A673 (cell line): ENCODE data around the gene HM13. TPM values are rescaled to one million over a fixed set of nuclear protein-coding genes. Genes with fewer than 3 reads are reported as not detected.

ENCODE experiments used
- BruUV-seq: library from RNA; stranded (reverse); fragments of 400-500 nt; replicated peaks from 2 replicates; lab custom pipeline; 2021; lab: Mats Ljungman, UMichigan
- CTCF ChIA-PET: fragments of 300-600 bp; sonication (Branson Sonifier 250); formaldehyde crosslinking; loops from one replicate; lab custom pipeline; 2022; ENCODE audit warnings: antibody characterized with exemption; lab: Charles Lee
- POLR2A ChIA-PET: fragments of 300-600 bp; sonication (Branson Sonifier 250); formaldehyde crosslinking; loops from one replicate; lab custom pipeline; 2022; ENCODE audit warnings: antibody characterized with exemption; ENCODE audit not compliant: low non-redundant PET; lab: Charles Lee
- DNase-seq: peaks from one replicate; pipeline ENCODE4 v3.0.0-alpha.2; 2015; ENCODE audit warnings: low spot score
- H3K27ac ChIP-seq: fragments of 200-600 bp; sonication (generic); 2 replicates; pipeline ENCODE4 v1.5.1; 2016; ENCODE audit warnings: mixed run types, low read depth, mild to moderate bottlenecking, mixed read lengths, antibody characterized with exemption, low read length; ENCODE audit not compliant: poor library complexity, severe bottlenecking
- H3K27me3 ChIP-seq: fragments of 200-600 bp; sonication (generic); replicated peaks from 2 replicates; pipeline ENCODE4 v1.6.1; 2017; ENCODE audit warnings: mixed run types, low read depth, mild to moderate bottlenecking, mixed read lengths, antibody characterized with exemption, low read length; ENCODE audit not compliant: insufficient read depth, poor library complexity
- H3K36me3 ChIP-seq: fragments of 200-600 bp; sonication (generic); 2 replicates; pipeline ENCODE4 v1.6.1; 2016; ENCODE audit warnings: mixed run types, mild to moderate bottlenecking, mixed read lengths, antibody characterized with exemption, low read length; ENCODE audit not compliant: insufficient read depth, poor library complexity, severe bottlenecking
- H3K4me1 ChIP-seq: fragments of 200-600 bp; sonication (generic); 2 replicates; pipeline ENCODE4 v1.6.1; 2017; ENCODE audit warnings: mixed run types, mild to moderate bottlenecking, mixed read lengths, antibody characterized with exemption, low read length; ENCODE audit not compliant: insufficient read depth, poor library complexity, severe bottlenecking
- H3K4me3 ChIP-seq: fragments of 200-600 bp; sonication (generic); 2 replicates; pipeline ENCODE4 v1.5.1; 2016; ENCODE audit warnings: low read depth, mixed run types, mild to moderate bottlenecking, mixed read lengths, low read length; ENCODE audit not compliant: poor library complexity, severe bottlenecking
- H3K9me3 ChIP-seq: fragments of 200-600 bp; sonication (generic); 2 replicates; pipeline ENCODE4 v1.6.1; 2016; ENCODE audit warnings: mixed run types, low read depth, mild to moderate bottlenecking, mixed read lengths, antibody characterized with exemption, low read length; ENCODE audit not compliant: poor library complexity, severe bottlenecking
- CTCF ChIP-seq: fragments of 300-800, 200-600 bp; sonication (generic); conservative IDR thresholded peaks from 2 replicates; pipeline ENCODE4 v1.5.1; 2017; ENCODE audit warnings: low read depth, mild to moderate bottlenecking, antibody characterized with exemption, low read length, moderate library complexity, mixed read lengths
- EZH2 ChIP-seq: fragments of 200-600 bp; sonication (generic); IDR thresholded peaks from 2 replicates; pipeline ENCODE4 v1.6.1; 2017; ENCODE audit warnings: borderline replicate concordance, low read depth, mild to moderate bottlenecking, mixed read lengths, antibody characterized with exemption, low read length; ENCODE audit not compliant: poor library complexity, severe bottlenecking
- intact Hi-C: fragments of 100-400 bp; cut with micrococcal nuclease; formaldehyde crosslinking; loops from one replicate; pipeline ENCODE4 v1.10.0; 2022; ENCODE audit not compliant: unreplicated experiment
- total RNA-seq: library from RNA; stranded (reverse); gene quantifications from 2 replicates; pipeline ENCODE4 v1.2.3, GENCODE V29; 2021

Gene HM13
- total RNA-seq, 1 experiment from 2014 or later, result 196 TPM

- CTCF ChIA-PET, result interaction anchor here (5.2 kb wide), 1 partner anchor 45 kb away, joined by 72 read pairs; no protein-coding TSS in a partner anchor
- Histone ChIP-seq H3K4me1 (peaks cover 4% of the 10 kb centered on the region), H3K4me3 (no peak overlapping the region), H3K36me3 (peaks cover 31% of the 10 kb centered on the region), H3K9me3 (no peaks in the 10 kb centered on the region), H3K27me3 (no peaks in the 10 kb centered on the region), H3K27ac (no peak overlapping the region)
- BruUV-seq, result no TSS peak
- TF ChIP-seq CTCF (no peak), EZH2 (no peak)
- POLR2A ChIA-PET, result no interaction called here
- intact Hi-C loops, result no loop called here
- no peak for DNase-seq
Observed at GRCh38 chr20:31567380-31567720, 53.1 kb downstream of the HM13 start.

GRCh38 chr20:31568041-31568731 is 53.9 kb downstream of the HM13 start:
- Histone ChIP-seq H3K27me3 (no peaks in the 10 kb centered on the region), H3K9me3 (no peaks in the 10 kb centered on the region), H3K27ac (no peak overlapping the region), H3K4me1 (peaks cover 8% of the 10 kb centered on the region), H3K4me3 (no peak overlapping the region), H3K36me3 (peaks cover 24% of the 10 kb centered on the region)
- no peak for TF ChIP-seq CTCF
- TF ChIP-seq EZH2, result no peak
- intact Hi-C loops, result loop anchor here (2.0 kb wide), 1 partner anchor 157 kb away; no protein-coding TSS in a partner anchor
- no peak for DNase-seq
- BruUV-seq, result no TSS peak
- POLR2A ChIA-PET, result no interaction called here
- CTCF ChIA-PET, result interaction anchor here (1.5 to 5.2 kb wide), 2 partner anchors 39 to 44 kb away, joined by 6 to 72 read pairs; no protein-coding TSS in a partner anchor

GRCh38 chr20:31568773-31569162 is 54.5 kb downstream of the HM13 start:
- H3K4me1 ChIP-seq, result peaks cover 13% of the 10 kb centered on the region
- peak overlapping the region; percentile 28 for H3K27ac ChIP-seq
- BruUV-seq, result no TSS peak
- ChIA-PET CTCF (interaction anchor here (1.2 to 5.2 kb wide), 3 partner anchors 36 to 44 kb away, joined by 6 to 72 read pairs (median 6); partner anchors contain the start of gene ID1), POLR2A (interaction anchor here (0.7 kb wide), 1 partner anchor 155 kb away, joined by 3 read pairs; no protein-coding TSS in a partner anchor)
- no peak for DNase-seq
- H3K4me3 ChIP-seq, result no peak overlapping the region
- TF ChIP-seq CTCF, result no peak
- no peak for TF ChIP-seq EZH2
- no peaks in the 10 kb centered on the region for H3K27me3 ChIP-seq
- intact Hi-C loops, result loop anchor here (1.0 to 2.0 kb wide), 2 partner anchors 44 to 156 kb away; no protein-coding TSS in a partner anchor
- no peaks in the 10 kb centered on the region for H3K9me3 ChIP-seq
- H3K36me3 ChIP-seq, result peaks cover 19% of the 10 kb centered on the region
